ENCODE data around the gene TNFRSF13B.

- TF ChIP-seq, protein P1, sequence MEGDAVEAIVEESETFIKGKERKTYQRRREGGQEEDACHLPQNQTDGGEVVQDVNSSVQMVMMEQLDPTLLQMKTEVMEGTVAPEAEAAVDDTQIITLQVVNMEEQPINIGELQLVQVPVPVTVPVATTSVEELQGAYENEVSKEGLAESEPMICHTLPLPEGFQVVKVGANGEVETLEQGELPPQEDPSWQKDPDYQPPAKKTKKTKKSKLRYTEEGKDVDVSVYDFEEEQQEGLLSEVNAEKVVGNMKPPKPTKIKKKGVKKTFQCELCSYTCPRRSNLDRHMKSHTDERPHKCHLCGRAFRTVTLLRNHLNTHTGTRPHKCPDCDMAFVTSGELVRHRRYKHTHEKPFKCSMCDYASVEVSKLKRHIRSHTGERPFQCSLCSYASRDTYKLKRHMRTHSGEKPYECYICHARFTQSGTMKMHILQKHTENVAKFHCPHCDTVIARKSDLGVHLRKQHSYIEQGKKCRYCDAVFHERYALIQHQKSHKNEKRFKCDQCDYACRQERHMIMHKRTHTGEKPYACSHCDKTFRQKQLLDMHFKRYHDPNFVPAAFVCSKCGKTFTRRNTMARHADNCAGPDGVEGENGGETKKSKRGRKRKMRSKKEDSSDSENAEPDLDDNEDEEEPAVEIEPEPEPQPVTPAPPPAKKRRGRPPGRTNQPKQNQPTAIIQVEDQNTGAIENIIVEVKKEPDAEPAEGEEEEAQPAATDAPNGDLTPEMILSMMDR (IDR thresholded peaks at IDR 0.05; ENCODE audit: low read depth, low read length), result no peak
- TF ChIP-seq MAX (IDR thresholded peaks at IDR 0.05; ENCODE audit: low read depth, low read length) (no peak), POLR2A (IDR thresholded peaks at IDR 0.05; ENCODE audit: extremely low read depth, insufficient read length) (no peak)
Measured at GRCh38 chr17:16913463-16913862, 58.5 kb downstream of the TNFRSF13B start.
